ENCODE results near the gene VSX1. TPM values are rescaled to one million over a fixed set of nuclear protein-coding genes. Genes with fewer than 3 reads are reported as not detected.

The VSX1 gene
- polyA plus RNA-seq, 1 of the 3 experiments (the other 2 are of a cell fraction), result not detected

- Histone ChIP-seq H3K4me3 (ENCODE audit: low read depth in 2 of 2, low read length in 1 of 2) (no peak overlapping the region), H3F3A (replicated peaks; ENCODE audit: insufficient read depth) (peaks cover 3% of the 10 kb centered on the region), H3K4me2 (no peak overlapping the region; the same call in 1 of the 2 replicates), H2AFZ (ENCODE audit: low read depth) (no peak overlapping the region), H3K9me2 (no peaks in the 10 kb centered on the region), H3K9me3 (no peaks in the 10 kb centered on the region), H4K20me1 (ENCODE audit: insufficient read depth) (no peaks in the 10 kb centered on the region), H3K4me1 (ENCODE audit: control insufficient read depth in 1 of 2, insufficient read depth in 2 of 2, low read depth in 1 of 2, low read length in 1 of 2) (no peaks in the 10 kb centered on the region), H3K9ac (no peak overlapping the region), H3K36me3 (replicated peaks in 1 of 2; ENCODE audit: control insufficient read depth in 1 of 2, insufficient read depth in 2 of 2, low read length in 1 of 2) (no peaks in the 10 kb centered on the region), H3K27ac (ENCODE audit: low read depth in 2 of 2, low read length in 1 of 2) (no peak overlapping the region), H3K27me3 (ENCODE audit: insufficient read depth) (peaks cover 71% of the 10 kb centered on the region), H3K79me2 (ENCODE audit: insufficient read depth) (no peaks in the 10 kb centered on the region)
- POLR2A ChIA-PET, result no interaction called here
- TF ChIP-seq GABPA (IDR thresholded peaks at IDR 0.05; ENCODE audit: low read depth) (no peak), PBX3 (IDR thresholded peaks at IDR 0.05) (no peak), ZBTB33 (IDR thresholded peaks at IDR 0.05; ENCODE audit: borderline replicate concordance, low read depth) (no peak), MXI1 (IDR thresholded peaks at IDR 0.05; ENCODE audit: low read depth, low read length) (no peak), FOXM1 (IDR thresholded peaks at IDR 0.05; ENCODE audit: low read depth) (no peak), ELF1 (IDR thresholded peaks at IDR 0.05) (no peak), POLR2AphosphoS5 (IDR thresholded peaks at IDR 0.05; ENCODE audit: low read depth, low read length) (no peak), EP300 (IDR thresholded peaks at IDR 0.05; ENCODE audit: borderline replicate concordance in 1 of 2, low read depth in 1 of 2, low read length in 1 of 2) (no peak), EZH2phosphoT487 (IDR thresholded peaks at IDR 0.05; ENCODE audit: borderline replicate concordance, low read depth) (no peak), USF1 (IDR thresholded peaks at IDR 0.05; ENCODE audit: borderline replicate concordance, low read depth) (no peak)
- CTCF ChIA-PET, result interaction anchor here (0.8 to 6.4 kb wide), 13 partner anchors 11 to 182 kb away, joined by 3 to 48 read pairs (median 4); partner anchors contain the start of genes APMAP and PYGB
- no peak for DNase-seq
- 14% methylated on average over 6 of the region's 9 CpGs for WGBS (ENCODE audit: low lambda C conversion rate)
These were observed 16.8 kb downstream of the VSX1 start for GRCh38 chr20:25065072-25065624.

GRCh38 chr20:25064561-25065071 lies 17.3 kb downstream of the VSX1 start:
- H4K20me1 ChIP-seq (ENCODE audit: insufficient read depth), result no peaks in the 10 kb centered on the region
- CTCF ChIA-PET, result interaction anchor here (1.0 to 6.4 kb wide), 8 partner anchors 12 to 183 kb away, joined by 3 to 48 read pairs (median 4); partner anchors contain the start of genes APMAP and PYGB

More at GRCh38 chr20:25064561-25065071, 17.3 kb downstream of the VSX1 start:
- POLR2A ChIA-PET, result no interaction called here
- no peaks in the 10 kb centered on the region for H3K4me1 ChIP-seq (ENCODE audit: control insufficient read depth in 1 of 2, insufficient read depth in 2 of 2, low read depth in 1 of 2, low read length in 1 of 2)
- H3K9me2 ChIP-seq, result no peaks in the 10 kb centered on the region
- no peaks in the 10 kb centered on the region for H3K9me3 ChIP-seq
- H3K4me2 ChIP-seq, result no peak overlapping the region
- no peak overlapping the region for H3K27ac ChIP-seq (ENCODE audit: low read depth in 2 of 2, low read length in 1 of 2)
- H3K9ac ChIP-seq, result no peak overlapping the region
- TF ChIP-seq FOSL2 (IDR thresholded peaks at IDR 0.05; ENCODE audit: borderline replicate concordance, low read depth) (no peak), FOXJ3 (CRISPR knock-in tag; IDR thresholded peaks at IDR 0.05) (no peak), SIN3A (IDR thresholded peaks at IDR 0.05; ENCODE audit: borderline replicate concordance, low read depth, low read length) (no peak)
- no peaks in the 10 kb centered on the region for H3K79me2 ChIP-seq (ENCODE audit: insufficient read depth)
- H3K27me3 ChIP-seq (ENCODE audit: insufficient read depth), result peaks cover 71% of the 10 kb centered on the region
- WGBS (ENCODE audit: low lambda C conversion rate), result 46% methylated on average over 4 of the region's 4 CpGs
- H3F3A ChIP-seq (replicated peaks; ENCODE audit: insufficient read depth), result peaks cover 3% of the 10 kb centered on the region
- H3K4me3 ChIP-seq (ENCODE audit: low read depth in 2 of 2, low read length in 1 of 2), result no peak overlapping the region
- H3K36me3 ChIP-seq (replicated peaks in 1 of 2; ENCODE audit: control insufficient read depth in 1 of 2, insufficient read depth in 2 of 2, low read length in 1 of 2), result no peaks in the 10 kb centered on the region
- H2AFZ ChIP-seq (ENCODE audit: low read depth), result no peak overlapping the region
- DNase-seq, result no peak

Data from SK-N-SH (cell line).